Natural killer cell treated with Interleukin-12 subunit alpha and Interleukin-12 subunit beta and Interleukin-15 and Interleukin-18, amount 100 ng/mL, for 72 hours (primary cell): Measurements from ENCODE around the gene WDR77. TPM values are rescaled to one million over a fixed set of nuclear protein-coding genes. Genes with fewer than 3 reads are reported as not detected.

Experiments used
- ATAC-seq, 2 donors: fragments of 150-1000 bp; cut with Tn5 transposase in 1 of 2; sonication (Bioruptor Pico), chemical (Tn5 transposase) in 1 of 2; 2 replicates each; pipeline ENCODE4 v1.10.0; 2021
- DNase-seq: peaks from one replicate; pipeline ENCODE4 v3.0.0; 2022; ENCODE audit warnings: low spot score
- H3K27ac Mint-ChIP-seq, 2 donors: 1 replicate in 1 of 2; 2 replicates in 1 of 2; pipeline ENCODE4 v1.8.0; 2022; ENCODE audit warnings: mixed read lengths in 2 of 2, mild to moderate bottlenecking in 1 of 2, moderate library complexity in 1 of 2
- H3K27me3 Mint-ChIP-seq, 2 donors: 1 replicate in 1 of 2; 2 replicates in 1 of 2; pipeline ENCODE4 v1.8.0; 2022; ENCODE audit warnings: mixed read lengths in 2 of 2
- H3K36me3 Mint-ChIP-seq: one replicate; pipeline ENCODE4 v1.8.0; 2022; ENCODE audit warnings: mixed read lengths
- H3K4me1 Mint-ChIP-seq, 2 donors: 1 replicate in 1 of 2; 2 replicates in 1 of 2; pipeline ENCODE4 v1.8.0; 2022; ENCODE audit warnings: low read depth in 2 of 2, mixed read lengths in 2 of 2, mild to moderate bottlenecking in 1 of 2
- H3K4me3 Mint-ChIP-seq: one replicate; pipeline ENCODE4 v1.8.0; 2022; ENCODE audit warnings: mixed read lengths
- H3K9me3 Mint-ChIP-seq: 2 replicates; pipeline ENCODE4 v1.8.0; 2022; ENCODE audit warnings: mixed read lengths
- total RNA-seq, 2 donors: library from RNA; stranded (reverse); gene quantifications; one replicate each; pipeline ENCODE4 v1.2.3, GENCODE V29; 2022

WDR77 gene
- total RNA-seq, 2 donors from 2014 or later: 27.6 to 67.1 TPM

- H3K36me3 Mint-ChIP-seq: no peaks in the 10 kb centered on the region
- no peaks in the 10 kb centered on the region for H3K9me3 Mint-ChIP-seq
- H3K4me1 Mint-ChIP-seq: peaks cover 7% of the 10 kb centered on the region in 2 donors
- H3K27me3 Mint-ChIP-seq: peaks cover 22 to 26% of the 10 kb centered on the region in 2 donors
- H3K27ac Mint-ChIP-seq: no peak overlapping the region
- H3K4me3 Mint-ChIP-seq: no peak overlapping the region
- DNase-seq (no peak), ATAC-seq (peak in 1 of 2 donors; percentile 68)
Measured at GRCh38 chr1:111406321-111406768, 42.7 kb downstream of the WDR77 start.

DNA sequence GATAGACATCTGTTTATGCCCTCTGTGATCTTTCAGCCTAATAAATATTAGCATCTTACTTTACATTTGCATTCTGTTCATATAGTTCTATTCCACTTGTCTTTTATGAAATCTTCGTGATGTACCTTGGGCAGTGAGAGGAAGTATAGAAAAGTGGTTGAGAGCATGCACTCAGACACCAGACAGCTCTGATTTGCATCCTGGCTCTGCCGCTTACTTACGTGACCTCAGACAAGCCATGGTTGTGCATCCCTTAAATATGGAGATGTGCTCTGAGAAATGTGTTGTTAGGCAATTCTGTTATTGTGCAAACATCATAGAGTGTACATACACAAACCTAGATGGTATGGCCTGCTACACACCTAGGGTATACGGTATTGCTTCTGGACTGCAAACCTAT, 44.5 kb downstream of the WDR77 start:
- Mint-ChIP-seq H3K36me3 (no peaks in the 10 kb centered on the region), H3K9me3 (no peaks in the 10 kb centered on the region)
- no peak for ATAC-seq

DNA sequence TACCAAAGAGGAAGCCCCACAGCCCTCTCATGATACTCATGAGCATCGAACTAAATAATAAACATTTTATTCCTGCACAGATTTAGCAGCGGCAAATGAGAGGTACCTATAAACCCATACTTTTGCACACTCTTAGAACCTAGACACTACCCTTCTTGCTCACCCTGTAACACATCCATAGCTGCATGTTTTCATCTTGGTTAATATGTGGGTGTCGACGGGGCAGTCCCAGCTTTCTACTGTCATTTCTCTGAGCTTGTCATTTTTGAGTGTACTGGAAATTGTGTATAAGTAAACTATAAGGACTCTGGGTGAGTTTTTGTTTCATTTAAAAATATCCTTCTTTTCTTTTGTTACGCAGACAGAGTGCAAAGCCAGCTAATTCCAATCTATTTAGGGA, 47.0 kb downstream of the WDR77 start:
- Mint-ChIP-seq H3K4me1 (peaks cover 10 to 14% of the 10 kb centered on the region in 2 donors), H3K36me3 (no peaks in the 10 kb centered on the region), H3K27me3 (peaks cover 22 to 27% of the 10 kb centered on the region in 2 donors), H3K27ac (no peak overlapping the region), H3K4me3 (no peak overlapping the region), H3K9me3 (no peaks in the 10 kb centered on the region)
- DNase-seq (no peak), ATAC-seq (no peak)

More for the DNA sequence above, 44.5 kb downstream of the WDR77 start:
- Mint-ChIP-seq H3K27me3 (peaks cover 24 to 32% of the 10 kb centered on the region in 2 donors), H3K27ac (no peak overlapping the region), H3K4me3 (no peak overlapping the region), H3K4me1 (peaks cover 10 to 14% of the 10 kb centered on the region in 2 donors)
- DNase-seq: no peak

DNA sequence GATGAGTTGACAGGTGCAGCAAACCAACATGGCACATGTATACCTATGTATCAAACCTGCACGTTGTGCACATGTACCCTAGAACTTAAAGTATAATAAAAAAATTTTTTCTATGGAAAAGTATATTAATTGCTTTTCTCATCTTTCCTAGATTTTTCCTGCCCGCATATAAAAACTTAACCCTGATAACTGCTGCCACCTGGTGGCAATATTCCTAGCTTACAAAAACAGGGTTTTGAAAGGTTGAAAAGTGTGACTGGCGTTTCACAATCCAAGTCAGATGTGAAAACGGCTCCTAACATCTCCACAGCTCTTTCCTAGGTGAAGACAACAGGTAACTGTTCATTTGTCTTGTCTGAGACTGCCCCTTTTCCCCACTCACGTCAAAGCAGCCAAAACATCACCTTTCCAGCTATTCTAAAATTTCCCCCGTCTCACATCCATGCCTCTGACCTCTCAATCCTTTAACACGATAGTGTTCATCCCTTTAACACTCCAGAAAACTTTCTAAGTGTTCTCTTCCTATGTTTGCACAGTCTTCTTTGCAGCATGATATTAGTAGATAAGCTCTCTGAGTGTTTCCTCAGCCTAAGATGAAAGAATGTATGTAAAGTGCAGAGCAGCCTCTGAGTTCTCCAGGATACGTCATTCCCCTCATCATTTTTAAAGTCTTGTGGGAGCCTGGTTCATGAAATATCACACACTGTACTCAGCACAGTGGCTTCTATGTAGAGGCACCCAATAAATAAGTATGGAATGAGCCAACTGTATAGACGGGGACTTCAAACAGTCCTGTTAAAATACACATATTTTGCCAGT, 49.1 kb downstream of the WDR77 start:
- H3K27me3 Mint-ChIP-seq: peaks cover 14 to 21% of the 10 kb centered on the region in 2 donors
- ATAC-seq (no peak), DNase-seq (no peak)
- H3K27ac Mint-ChIP-seq: no peak overlapping the region
- H3K36me3 Mint-ChIP-seq: no peaks in the 10 kb centered on the region
- H3K4me3 Mint-ChIP-seq: no peak overlapping the region
- H3K9me3 Mint-ChIP-seq: no peaks in the 10 kb centered on the region
- peaks cover 3 to 7% of the 10 kb centered on the region in 2 donors for H3K4me1 Mint-ChIP-seq

GRCh38 chr1:111392460-111392945, 56.6 kb downstream of the WDR77 start:
- Mint-ChIP-seq H3K27ac (no peak overlapping the region), H3K36me3 (no peaks in the 10 kb centered on the region), H3K27me3 (peaks cover 8 to 17% of the 10 kb centered on the region in 2 donors), H3K4me1 (no peaks in the 10 kb centered on the region), H3K9me3 (no peaks in the 10 kb centered on the region), H3K4me3 (no peak overlapping the region)
- ATAC-seq: no peak
- DNase-seq: no peak

GRCh38 chr1:111392042-111392441, 57.0 kb downstream of the WDR77 start:
- no peak for DNase-seq
- peaks cover 10 to 20% of the 10 kb centered on the region in 2 donors for H3K27me3 Mint-ChIP-seq
- H3K4me3 Mint-ChIP-seq: no peak overlapping the region
- no peak overlapping the region for H3K27ac Mint-ChIP-seq
- H3K36me3 Mint-ChIP-seq: no peaks in the 10 kb centered on the region
- no peaks in the 10 kb centered on the region for H3K9me3 Mint-ChIP-seq
- ATAC-seq: no peak
- H3K4me1 Mint-ChIP-seq: no peaks in the 10 kb centered on the region

Other genes starting within 250 kb of the WDR77 start
- 100 to 1,000 TPM; 103 to 118 TPM for gene DENND2D, start 248.6 kb downstream of the WDR77 start, total RNA-seq
- gene CHI3L2, start 221.5 kb downstream of the WDR77 start, total RNA-seq: 10 to 100 TPM in 1 of 2 donors, 1 to 10 TPM in 1; 4.3 to 30.6 TPM
- gene CHIA, start 158.4 kb downstream of the WDR77 start, total RNA-seq: not detected
- 1 to 10 TPM; 1.1 to 1.6 TPM for gene OVGP1, start 21.5 kb downstream of the WDR77 start, total RNA-seq
- 100 to 1,000 TPM; 188 to 272 TPM for gene ATP5PB, start 208 bp upstream of the WDR77 start, total RNA-seq
- 1 to 10 TPM; 3.3 to 3.9 TPM for gene C1orf162, start 24.7 kb upstream of the WDR77 start, total RNA-seq
- not detected for gene ADORA3, start 54.4 kb upstream of the WDR77 start, total RNA-seq
- gene TMIGD3, start 54.4 kb upstream of the WDR77 start, total RNA-seq: not detected
- gene RAP1A, start 170.5 kb upstream of the WDR77 start, total RNA-seq: 100 to 1,000 TPM in 1 of 2 donors, 10 to 100 TPM in 1; 97.8 to 138 TPM